ENCODE results near the gene NSUN2. TPM values are rescaled to one million over a fixed set of nuclear protein-coding genes. Genes with fewer than 3 reads are reported as not detected.

The NSUN2 gene
- total RNA-seq, 2 experiments from 2014 or later: 59.0 to 60.5 TPM

GRCh38 chr5:6585168-6585567 lies 47.7 kb downstream of the NSUN2 start:
- Mint-ChIP-seq H3K4me3 (no peak overlapping the region), H3K27ac (no peak overlapping the region), H3K36me3 (ENCODE audit: low read depth) (no peaks in the 10 kb centered on the region), H3K4me1 (ENCODE audit: low read depth) (peaks cover 2% of the 10 kb centered on the region), H3K27me3 (ENCODE audit: low read depth) (peaks cover 35% of the 10 kb centered on the region), H3K9me3 (no peaks in the 10 kb centered on the region)
- CTCF ChIA-PET: no interaction called here
- intact Hi-C loops (cut with micrococcal nuclease): loop anchor here (5.0 kb wide), 1 partner anchor 133 kb away; no protein-coding TSS in a partner anchor
- DNase-seq: no peak

GRCh38 chr5:6584727-6585126 lies 48.1 kb downstream of the NSUN2 start:
- Mint-ChIP-seq H3K9me3 (no peaks in the 10 kb centered on the region), H3K4me1 (ENCODE audit: low read depth) (peaks cover 2% of the 10 kb centered on the region), H3K27me3 (ENCODE audit: low read depth) (peaks cover 37% of the 10 kb centered on the region), H3K36me3 (ENCODE audit: low read depth) (no peaks in the 10 kb centered on the region), H3K4me3 (no peak overlapping the region), H3K27ac (no peak overlapping the region)
- intact Hi-C loops (cut with micrococcal nuclease): loop anchor here (5.0 kb wide), 1 partner anchor 132 kb away; no protein-coding TSS in a partner anchor
- DNase-seq: no peak
- CTCF ChIA-PET: no interaction called here

- intact Hi-C loops (cut with micrococcal nuclease): no loop called here
Observed at GRCh38 chr5:6584101-6584645, 48.7 kb downstream of the NSUN2 start.

GRCh38 chr5:6583049-6583880 lies 49.6 kb downstream of the NSUN2 start:
- Mint-ChIP-seq H3K27ac (no peak overlapping the region), H3K4me1 (ENCODE audit: low read depth) (peaks cover 2% of the 10 kb centered on the region), H3K4me3 (no peak overlapping the region), H3K27me3 (ENCODE audit: low read depth) (peaks cover 37% of the 10 kb centered on the region), H3K36me3 (ENCODE audit: low read depth) (no peaks in the 10 kb centered on the region), H3K9me3 (no peaks in the 10 kb centered on the region)
- peak; percentile 28 for DNase-seq
- intact Hi-C loops (cut with micrococcal nuclease): no loop called here
- CTCF ChIA-PET: no interaction called here

More at GRCh38 chr5:6584101-6584645, 48.7 kb downstream of the NSUN2 start:
- no peaks in the 10 kb centered on the region for H3K36me3 Mint-ChIP-seq (ENCODE audit: low read depth)
- H3K9me3 Mint-ChIP-seq: no peaks in the 10 kb centered on the region
- CTCF ChIA-PET: no interaction called here
- peaks cover 37% of the 10 kb centered on the region for H3K27me3 Mint-ChIP-seq (ENCODE audit: low read depth)
- no peak overlapping the region for H3K4me3 Mint-ChIP-seq
- peaks cover 2% of the 10 kb centered on the region for H3K4me1 Mint-ChIP-seq (ENCODE audit: low read depth)
- H3K27ac Mint-ChIP-seq: no peak overlapping the region
- DNase-seq: no peak

GRCh38 chr5:6582507-6583048 lies 50.3 kb downstream of the NSUN2 start:
- intact Hi-C loops (cut with micrococcal nuclease): no loop called here
- CTCF ChIA-PET: no interaction called here
- Mint-ChIP-seq H3K36me3 (ENCODE audit: low read depth) (no peaks in the 10 kb centered on the region), H3K27ac (no peak overlapping the region), H3K27me3 (ENCODE audit: low read depth) (peaks cover 42% of the 10 kb centered on the region), H3K4me3 (peak overlapping the region; percentile 29), H3K9me3 (no peaks in the 10 kb centered on the region), H3K4me1 (ENCODE audit: low read depth) (peaks cover 2% of the 10 kb centered on the region)
- no peak for DNase-seq

DNA sequence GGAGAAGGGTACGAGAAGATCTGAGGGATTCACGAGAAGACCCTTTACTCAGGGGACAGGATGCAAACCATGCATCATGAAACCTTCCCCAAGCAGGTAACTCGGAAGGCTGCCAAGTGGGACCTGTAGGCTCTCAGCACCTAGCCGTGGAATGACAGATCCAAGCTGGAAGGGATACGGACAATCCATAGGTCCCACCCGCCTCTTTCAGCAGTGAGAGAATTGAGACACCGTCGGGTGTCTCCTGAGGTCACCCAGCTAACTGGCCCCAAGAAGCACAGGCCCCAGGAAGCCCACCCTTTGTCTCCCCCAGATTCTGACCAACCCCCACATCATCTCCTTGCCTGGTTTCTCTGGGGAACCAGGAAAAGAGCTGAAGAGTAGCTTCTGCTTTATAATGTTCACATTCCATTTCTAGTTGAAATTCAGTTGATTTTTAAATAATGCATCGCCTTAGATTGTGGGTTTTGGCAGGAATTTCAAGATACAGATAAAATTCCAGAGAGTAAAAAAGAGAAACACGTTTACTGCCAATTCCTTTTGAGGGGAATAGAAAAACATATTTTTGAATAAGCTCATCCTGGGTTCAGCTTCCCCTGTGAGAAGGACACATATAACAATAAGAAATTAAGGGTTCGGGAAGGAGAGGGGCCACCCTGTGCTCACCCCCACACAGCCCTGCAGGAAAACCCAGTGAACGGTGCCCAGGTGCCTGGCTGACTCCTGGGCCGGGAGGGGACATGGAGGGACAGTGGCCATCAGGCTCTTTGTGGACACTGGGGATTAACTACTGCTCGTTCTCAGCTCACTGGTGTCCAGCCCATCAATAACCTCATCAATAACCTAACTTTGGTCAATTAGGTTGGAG lies 51.1 kb downstream of the NSUN2 start:
- Mint-ChIP-seq H3K4me3 (no peak overlapping the region), H3K4me1 (ENCODE audit: low read depth) (peaks cover 2% of the 10 kb centered on the region), H3K9me3 (no peaks in the 10 kb centered on the region), H3K27me3 (ENCODE audit: low read depth) (peaks cover 44% of the 10 kb centered on the region), H3K36me3 (ENCODE audit: low read depth) (no peaks in the 10 kb centered on the region), H3K27ac (no peak overlapping the region)
- CTCF ChIA-PET: interaction anchor here (0.7 to 1.0 kb wide), 3 partner anchors 13 to 1129 kb away, joined by 3 to 4 read pairs (median 3); partner anchors contain the start of gene UBE2QL1
- intact Hi-C loops (cut with micrococcal nuclease): no loop called here
- no peak for DNase-seq

DNA sequence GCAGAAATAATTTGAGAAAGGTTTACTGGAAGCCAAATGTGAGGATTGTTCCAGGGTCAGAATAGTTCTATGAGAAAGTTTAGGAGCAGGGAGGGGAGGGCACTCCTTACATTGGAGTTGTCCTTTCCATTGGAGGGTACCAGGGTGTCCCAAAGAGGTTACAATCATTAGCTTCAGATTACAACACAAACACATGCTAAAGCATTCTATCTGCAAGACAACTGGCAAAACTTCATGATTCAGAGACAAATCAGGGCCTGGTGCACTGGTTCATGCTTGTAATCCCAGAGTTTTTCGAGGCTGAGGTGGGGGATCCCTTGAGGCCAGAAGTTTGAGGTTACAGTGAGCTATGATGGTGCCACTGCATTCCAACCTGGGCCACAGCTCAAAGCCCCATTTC lies 51.8 kb downstream of the NSUN2 start:
- Mint-ChIP-seq H3K9me3 (no peaks in the 10 kb centered on the region), H3K36me3 (ENCODE audit: low read depth) (no peaks in the 10 kb centered on the region), H3K4me3 (no peak overlapping the region), H3K27ac (no peak overlapping the region), H3K4me1 (ENCODE audit: low read depth) (peaks cover 2% of the 10 kb centered on the region), H3K27me3 (ENCODE audit: low read depth) (peaks cover 44% of the 10 kb centered on the region)
- CTCF ChIA-PET: interaction anchor here (0.7 to 1.0 kb wide), 3 partner anchors 13 to 1128 kb away, joined by 3 to 4 read pairs (median 3); partner anchors contain the start of gene UBE2QL1
- DNase-seq: no peak
- intact Hi-C loops (cut with micrococcal nuclease): no loop called here

DNA sequence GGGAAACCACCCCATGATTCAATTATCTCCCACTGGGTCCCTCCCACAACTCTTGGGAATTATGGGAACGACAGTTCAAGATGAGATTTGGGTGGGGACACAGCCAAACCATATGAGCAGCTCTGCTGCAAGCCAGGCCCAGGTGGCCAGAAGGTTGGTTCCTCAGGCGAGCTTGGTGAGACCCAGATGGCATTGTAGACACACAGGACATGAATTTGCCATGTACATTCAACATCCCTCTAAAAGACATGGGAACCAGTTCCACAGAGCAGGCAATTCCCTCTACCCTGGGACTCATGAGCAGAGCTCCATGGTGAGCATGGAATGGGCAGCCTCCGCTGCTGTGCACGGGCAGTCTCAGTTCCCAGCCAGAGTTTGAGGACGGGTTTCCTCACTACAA lies 53.3 kb downstream of the NSUN2 start:
- intact Hi-C loops (cut with micrococcal nuclease): loop anchor here (10.0 kb wide), 1 partner anchor 1435 kb away; the partner anchor contains the start of gene ADAMTS16
- Mint-ChIP-seq H3K27ac (no peak overlapping the region), H3K4me1 (ENCODE audit: low read depth) (peaks cover 2% of the 10 kb centered on the region), H3K4me3 (no peak overlapping the region), H3K36me3 (ENCODE audit: low read depth) (no peaks in the 10 kb centered on the region), H3K9me3 (no peaks in the 10 kb centered on the region), H3K27me3 (ENCODE audit: low read depth) (peaks cover 31% of the 10 kb centered on the region)
- CTCF ChIA-PET: no interaction called here
- DNase-seq: no peak

- Mint-ChIP-seq H3K27me3 (ENCODE audit: low read depth) (peaks cover 24% of the 10 kb centered on the region), H3K9me3 (no peaks in the 10 kb centered on the region), H3K4me1 (ENCODE audit: low read depth) (peaks cover under 1% of the 10 kb centered on the region), H3K4me3 (no peak overlapping the region), H3K36me3 (ENCODE audit: low read depth) (no peaks in the 10 kb centered on the region), H3K27ac (no peak overlapping the region)
- CTCF ChIA-PET: no interaction called here
- intact Hi-C loops (cut with micrococcal nuclease): loop anchor here (10.0 kb wide), 1 partner anchor 1434 kb away; the partner anchor contains the start of gene ADAMTS16
- DNase-seq: no peak
Observed at GRCh38 chr5:6578676-6579343, 54.0 kb downstream of the NSUN2 start.

- Mint-ChIP-seq H3K9me3 (no peaks in the 10 kb centered on the region), H3K27me3 (ENCODE audit: low read depth) (peaks cover 20% of the 10 kb centered on the region), H3K4me3 (no peak overlapping the region), H3K27ac (no peak overlapping the region), H3K36me3 (ENCODE audit: low read depth) (no peaks in the 10 kb centered on the region), H3K4me1 (ENCODE audit: low read depth) (no peaks in the 10 kb centered on the region)
- CTCF ChIA-PET: no interaction called here
- peak; percentile 44 for DNase-seq
- intact Hi-C loops (cut with micrococcal nuclease): loop anchor here (2.0 to 10.0 kb wide), 4 partner anchors 284 to 1432 kb away; partner anchors contain the start of gene ADAMTS16
Observed at GRCh38 chr5:6576861-6577501, 55.9 kb downstream of the NSUN2 start.

DNA sequence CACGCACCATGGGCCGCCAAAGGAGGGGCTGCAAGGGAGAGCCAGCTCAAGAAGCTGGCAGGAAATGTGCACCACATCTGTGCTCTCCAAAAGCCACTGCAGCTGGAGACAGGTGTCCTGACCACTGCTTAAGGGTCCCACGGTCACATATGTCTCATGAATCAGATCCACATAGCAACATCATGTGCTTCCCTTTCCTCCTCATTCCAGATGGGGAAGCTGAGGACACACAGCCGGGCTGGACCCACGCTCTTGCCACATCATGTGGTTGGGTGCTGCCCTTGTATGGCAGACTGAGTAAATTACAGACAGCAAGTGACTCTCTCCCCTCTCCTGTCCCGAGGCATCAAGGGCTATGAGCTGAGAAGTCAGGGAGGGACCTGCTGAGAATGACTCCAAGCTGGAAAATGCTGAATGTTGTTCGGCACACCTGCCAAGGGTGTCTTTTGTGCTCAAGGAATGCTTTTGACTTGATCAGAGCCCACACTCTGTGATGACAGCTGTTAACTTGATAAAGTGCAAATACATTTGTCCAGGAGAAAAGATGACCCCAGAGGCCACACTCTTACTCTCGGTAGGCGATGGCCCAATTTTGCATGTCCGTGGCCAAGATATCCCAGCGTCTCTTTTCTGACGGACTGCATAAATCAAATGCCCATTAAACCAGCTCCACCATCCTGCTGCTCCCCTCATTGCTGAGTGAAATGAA lies 58.2 kb downstream of the NSUN2 start:
- Mint-ChIP-seq H3K27ac (no peak overlapping the region), H3K4me3 (no peak overlapping the region), H3K9me3 (no peaks in the 10 kb centered on the region), H3K27me3 (ENCODE audit: low read depth) (peaks cover 20% of the 10 kb centered on the region), H3K36me3 (ENCODE audit: low read depth) (no peaks in the 10 kb centered on the region), H3K4me1 (ENCODE audit: low read depth) (no peaks in the 10 kb centered on the region)
- CTCF ChIA-PET: interaction anchor here (1.1 kb wide), 1 partner anchor 17 kb away, joined by 3 read pairs; no protein-coding TSS in a partner anchor
- DNase-seq: no peak
- intact Hi-C loops (cut with micrococcal nuclease): loop anchor here (10.0 kb wide), 1 partner anchor 1430 kb away; the partner anchor contains the start of gene ADAMTS16
